ENCODE data around the gene MEX3C.

DNA sequence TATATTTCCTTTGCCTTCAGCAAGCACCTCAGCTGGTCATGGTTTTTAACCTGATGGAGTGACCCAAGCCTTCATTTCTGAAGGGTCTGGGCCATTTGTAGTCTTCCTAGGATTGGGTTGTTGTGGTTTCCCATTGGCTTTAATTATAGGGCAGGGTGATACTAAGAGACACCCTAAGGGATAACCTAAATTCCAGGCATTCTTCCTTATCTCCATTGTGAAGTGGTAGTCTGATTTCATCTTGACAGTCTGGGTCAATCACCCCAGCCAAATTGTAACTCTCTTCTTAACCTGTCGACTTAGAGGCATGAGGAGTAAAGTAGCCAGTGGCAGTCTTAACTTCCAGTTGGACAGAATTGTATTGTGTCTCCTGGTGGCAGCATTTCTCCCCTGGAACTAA lies 30.2 kb upstream of the MEX3C start:
- TF ChIP-seq CTCF (conservative IDR thresholded peaks at IDR 0.05; ENCODE audit: low read length): no peak
- TF ChIP-seq EZH2phosphoT487 (IDR thresholded peaks at IDR 0.05; ENCODE audit: borderline replicate concordance, low read depth, low read length): no peak
